Psoas muscle (tissue), 8 donors: ENCODE measurements around the gene LIF. TPM values are rescaled to one million over a fixed set of nuclear protein-coding genes. Genes with fewer than 3 reads are reported as not detected.

Experiments
- ATAC-seq, 4 donors: fragments of 200-7000 bp; cut with Tn5 transposase; one replicate each; pipeline ENCODE4 v1.9.1; 2020; ENCODE audit warnings: moderate library complexity in 3 of 4, mild to moderate bottlenecking in 2 of 4
- DNase-seq, 2 donors: peaks; one replicate each; pipeline ENCODE4 v3.0.0-alpha.2; 2020
- H3K27ac ChIP-seq: fragments of 200-600 bp; one replicate; pipeline ENCODE4 v1.8.0; 2022
- H3K27me3 ChIP-seq, 3 donors: fragments of 200-600 bp in 1 of 3; one replicate each; pipeline versions ENCODE4 v1.6.1 to v1.8.0; 2013 to 2022; ENCODE audit warnings: low read length in 2 of 3, mild to moderate bottlenecking in 2 of 3, moderate library complexity in 1 of 3; ENCODE audit not compliant: insufficient read depth in 3 of 3
- H3K36me3 ChIP-seq, 2 donors: fragments of 200-600 bp in 1 of 2; one replicate each; pipeline versions ENCODE4 v1.6.1 to v1.8.0; 2013 to 2022; ENCODE audit warnings: low read depth in 1 of 2, mild to moderate bottlenecking in 1 of 2, moderate library complexity in 1 of 2; ENCODE audit not compliant: insufficient read depth in 1 of 2
- H3K4me1 ChIP-seq: fragments of 200-600 bp; one replicate; pipeline ENCODE4 v1.8.0; 2022
- H3K4me3 ChIP-seq: fragments of 200-600 bp; one replicate; pipeline ENCODE4 v1.8.0; 2022; ENCODE audit warnings: mild to moderate bottlenecking
- H3K9me3 ChIP-seq: fragments of 200-600 bp; one replicate; pipeline ENCODE4 v1.8.0; 2022
- CTCF ChIP-seq: fragments of 200-600 bp; IDR thresholded peaks from one replicate; pipeline ENCODE4 v1.8.0; 2022; ENCODE audit warnings: antibody characterized with exemption
- WGBS, 3 donors: extraction: QIAGEN DNeasy Blood & Tissue Kit; methylation state at CpG; one replicate each; pipeline versions ENCODE4 v1.1.6 to v1.1.7; 2013; 5-methylcytosine and 5-hydroxymethylcytosine counted together
- intact Hi-C, 2 donors: fragments of 100-400 bp; cut with DNase I; formaldehyde crosslinking; loops; one replicate each; pipeline versions ENCODE4 v1.11.0 to v1.14.2; 2022
- polyA plus RNA-seq, 3 donors: library from polyadenylated mRNA; stranded (reverse); fragments of 200-250 nt; gene quantifications; one replicate each; pipeline ENCODE4 v1.2.3, GENCODE V29; 2013
- total RNA-seq, 4 donors: library from RNA; stranded (reverse); fragmentation: NEBNext Ultra II Directional in 2 of 4; extraction: Animal tissue kit (Norgen Biotek cat#: 25700) in 2 of 4; gene quantifications; one replicate each; pipeline versions ENCODE4 v1.2.1 to v1.2.4, GENCODE V29; 2021 to 2023
- donor health status: healthy with polysubstance abuse.
- donor health status: DM: no; HTN: no; CAD: no; lungs with moderate emphysema.
- donor health status: Bipolar disorder and iron deficiency.
- donor health status: healthy.
- donor health status: DM: yes; HTN: yes; CAD: no.
- donor health status: DM: no; HTN: no; CAD: no.
- donor health status: DM: no; HTN: no; CAD: no.
- donor health status: DM: yes; HTN: yes; CAD: no.

Gene LIF
- total and polyA plus RNA-seq, 7 donors = 0.10 to 21.4 (median 0.33) TPM; not detected in 1

- no peak for DNase-seq
- Histone ChIP-seq H3K4me3 (no peak overlapping the region), H3K4me1 (no peaks in the 10 kb centered on the region), H3K27me3 (peaks cover 0 to 25% (median 2%) of the 10 kb centered on the region in 3 donors), H3K27ac (no peak overlapping the region), H3K36me3 (no peaks in the 10 kb centered on the region), H3K9me3 (no peaks in the 10 kb centered on the region)
- intact Hi-C loops = no loop called here
- no peak for TF ChIP-seq CTCF
- no peak for ATAC-seq
- 95 to 96% (median 96%) methylated on average over 3 of the region's 3 CpGs for WGBS, 3 donors
These were observed 53.4 kb downstream of the LIF start for GRCh38 chr22:30193031-30193775.

- intact Hi-C loops = no loop called here
- WGBS, 3 donors = 78 to 93% (median 79%) methylated on average over 1 of the region's 1 CpG
- Histone ChIP-seq H3K4me1 (no peaks in the 10 kb centered on the region), H3K27ac (no peak overlapping the region), H3K36me3 (no peaks in the 10 kb centered on the region), H3K4me3 (no peak overlapping the region), H3K9me3 (no peaks in the 10 kb centered on the region), H3K27me3 (peaks cover 0 to 28% (median 2%) of the 10 kb centered on the region in 3 donors)
- ATAC-seq (no peak), DNase-seq (no peak)
- no peak for TF ChIP-seq CTCF
These were observed 54.1 kb downstream of the LIF start for GRCh38 chr22:30192427-30192826.

- Histone ChIP-seq H3K4me3 (no peak overlapping the region), H3K36me3 (no peaks in the 10 kb centered on the region), H3K27ac (no peak overlapping the region), H3K27me3 (peaks cover 0 to 28% (median 2%) of the 10 kb centered on the region in 3 donors), H3K4me1 (no peaks in the 10 kb centered on the region), H3K9me3 (no peaks in the 10 kb centered on the region)
- 58 to 69% (median 64%) methylated on average over 3 of the region's 3 CpGs for WGBS, 3 donors
- ATAC-seq (no peak), DNase-seq (no peak)
- no peak for TF ChIP-seq CTCF
- intact Hi-C loops = no loop called here
These were observed 55.4 kb downstream of the LIF start for GRCh38 chr22:30191040-30191701.

GRCh38 chr22:30190574-30190973 is 56.0 kb downstream of the LIF start:
- DNase-seq (no peak), ATAC-seq (no peak)
- WGBS, 3 donors = 38 to 66% (median 46%) methylated on average over 1 of the region's 1 CpG
- no peaks in the 10 kb centered on the region for H3K4me1 ChIP-seq
- no peak for TF ChIP-seq CTCF
- intact Hi-C loops = no loop called here
- H3K4me3 ChIP-seq = no peak overlapping the region
- no peaks in the 10 kb centered on the region for H3K9me3 ChIP-seq
- no peak overlapping the region for H3K27ac ChIP-seq
- no peaks in the 10 kb centered on the region for H3K36me3 ChIP-seq
- peaks cover 0 to 28% (median 2%) of the 10 kb centered on the region in 3 donors for H3K27me3 ChIP-seq

Other genes with a start within 250 kb of the LIF start
- not detected for gene HORMAD2, start 166.3 kb downstream of the LIF start, total RNA-seq
- gene HORMAD2, start 166.3 kb downstream of the LIF start, polyA plus RNA-seq = not detected
- under 1 TPM in 2 of 4 donors, not detected in 2; 0.38 to 0.39 TPM for gene OSM, start 20.1 kb upstream of the LIF start, total RNA-seq
- under 1 TPM in 2 of 3 donors, not detected in 1; 0.08 TPM for gene OSM, start 20.1 kb upstream of the LIF start, polyA plus RNA-seq
- 1 to 10 TPM in 3 of 4 donors, under 1 TPM in 1; 0.44 to 4.8 (median 2.2) TPM for gene CASTOR1, start 42.7 kb upstream of the LIF start, total RNA-seq
- gene CASTOR1, start 42.7 kb upstream of the LIF start, polyA plus RNA-seq = 1 to 10 TPM; 1.9 to 5.1 (median 2.9) TPM
- gene TBC1D10A, start 80.2 kb upstream of the LIF start, total RNA-seq = 1 to 10 TPM; 2.9 to 4.8 (median 3.3) TPM
- gene TBC1D10A, start 80.2 kb upstream of the LIF start, polyA plus RNA-seq = 1 to 10 TPM; 2.2 to 4.2 (median 2.9) TPM
- gene SF3A1, start 110.1 kb upstream of the LIF start, total RNA-seq = 100 to 1,000 TPM; 107 to 146 (median 121) TPM
- gene SF3A1, start 110.1 kb upstream of the LIF start, polyA plus RNA-seq = 10 to 100 TPM; 21.6 to 35.5 (median 32.3) TPM
- gene CCDC157, start 110.2 kb upstream of the LIF start, total RNA-seq = under 1 TPM; 0.17 to 0.88 (median 0.54) TPM
- 1 to 10 TPM; 1.4 to 2.6 (median 1.5) TPM for gene CCDC157, start 110.2 kb upstream of the LIF start, polyA plus RNA-seq
- gene RNF215, start 140.7 kb upstream of the LIF start, total RNA-seq = 1 to 10 TPM; 5.7 to 9.8 (median 8.2) TPM
- 10 to 100 TPM in 1 of 3 donors, 1 to 10 TPM in 2; 6.1 to 13.8 (median 8.8) TPM for gene RNF215, start 140.7 kb upstream of the LIF start, polyA plus RNA-seq
- gene SEC14L2, start 150.3 kb upstream of the LIF start, total RNA-seq = 1 to 10 TPM; 1.3 to 2.9 (median 2.1) TPM
- 10 to 100 TPM in 1 of 3 donors, 1 to 10 TPM in 1, under 1 TPM in 1; 0.38 to 75.0 (median 1.3) TPM for gene SEC14L2, start 150.3 kb upstream of the LIF start, polyA plus RNA-seq
- 10 to 100 TPM in 3 of 4 donors, 1 to 10 TPM in 1; 4.3 to 68.7 (median 17.7) TPM for gene MTFP1, start 179.0 kb upstream of the LIF start, total RNA-seq
- 100 to 1,000 TPM in 1 of 3 donors, 10 to 100 TPM in 2; 50.8 to 156 (median 71.3) TPM for gene MTFP1, start 179.0 kb upstream of the LIF start, polyA plus RNA-seq
- gene SEC14L3, start 225.3 kb upstream of the LIF start, total RNA-seq = not detected
- under 1 TPM in 1 of 3 donors, not detected in 2; 0.04 TPM for gene SEC14L3, start 225.3 kb upstream of the LIF start, polyA plus RNA-seq